OCI-LY1 (cell line): Measurements from ENCODE around the gene TMEM107.

ENCODE experiments used
- CTCF ChIP-seq: fragments of 200-600 bp; sonication (generic), shearing (Covaris generic); IDR thresholded peaks from 2 replicates; pipeline ENCODE4 v1.5.1; 2017; ENCODE audit warnings: mild to moderate bottlenecking, antibody characterized with exemption, low read length, moderate library complexity, mixed read lengths
- EZH2 ChIP-seq: fragments of 200-600 bp; sonication (generic), shearing (Covaris generic); IDR thresholded peaks from 2 replicates; pipeline ENCODE4 v1.8.0; 2017; ENCODE audit warnings: borderline replicate concordance, mixed run types, mild to moderate bottlenecking, antibody characterized with exemption, low read length, moderate library complexity, mixed read lengths

DNA sequence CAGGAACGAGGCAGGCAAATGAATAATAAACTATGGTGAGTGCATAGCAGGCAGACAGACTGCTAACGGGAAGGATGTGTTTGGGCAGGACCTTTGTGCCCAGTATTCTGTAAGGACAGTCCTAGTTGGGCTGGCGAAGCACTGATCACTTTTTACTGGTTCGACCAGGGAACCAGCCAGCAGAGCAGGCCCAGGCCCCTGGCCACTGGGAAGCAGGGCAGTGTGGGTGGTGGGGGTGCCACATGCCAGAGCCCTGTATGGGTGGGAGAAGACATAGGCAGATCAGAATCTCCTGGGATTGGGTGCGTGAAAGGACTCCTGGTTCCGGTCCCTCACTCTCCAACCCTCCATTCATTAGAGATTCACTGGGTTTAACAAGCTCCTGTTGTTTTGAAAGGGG, 9.4 kb downstream of the TMEM107 start:
- no peak for TF ChIP-seq EZH2
- TF ChIP-seq CTCF, result no peak
